HepG2 (cell line): ENCODE results near the gene ZBTB9. TPM values are rescaled to one million over a fixed set of nuclear protein-coding genes. Genes with fewer than 3 reads are reported as not detected.

Source experiments
- ATAC-seq: fragments of 200-7000 bp; cut with Tn5 transposase; 3 replicates; pipeline ENCODE4 v1.9.1; 2020; ENCODE audit warnings: mild to moderate bottlenecking, moderate library complexity
- BruUV-seq: library from RNA; stranded (reverse); fragments of 400-500 nt; replicated peaks from 2 replicates; lab custom pipeline; 2021; lab: Mats Ljungman, UMichigan
- CTCF ChIA-PET: fragments of 300-600 bp; formaldehyde crosslinking; extraction: SDS; loops from one replicate; lab custom pipeline; 2021; ENCODE audit warnings: low total read pairs, inconsistent platforms, low intra/inter-chr PET ratio; lab: Yijun Ruan, JAX
- POLR2A ChIA-PET: fragments of 350-600 bp; sonication (Branson Sonifier 250); formaldehyde crosslinking; loops from one replicate; lab custom pipeline; 2020; ENCODE audit warnings: antibody characterized with exemption, inconsistent platforms; lab: Yijun Ruan, JAX
- DNase-seq: peaks from one replicate; pipeline ENCODE4 v3.0.0-alpha.2; 2015; ENCODE audit warnings: low spot score
- FAIRE-seq: peaks from 3 replicates; lab custom pipeline; 2011; peaks lifted over from hg19 to GRCh38; lab: Jason Lieb, UNC
- H2AFZ ChIP-seq: one replicate; pipeline ENCODE4 v1.6.1; 2011; ENCODE audit warnings: low read length, inconsistent platforms
- H3K27ac ChIP-seq: fragments of 300-600 bp; 3 replicates; pipeline ENCODE4 v1.8.0; 2011; ENCODE audit warnings: mixed run types, mild to moderate bottlenecking, mixed read lengths, low read length, inconsistent platforms; ENCODE audit not compliant: insufficient read depth; ENCODE audit errors: extremely low read length
- H3K27me3 ChIP-seq, 2 experiments: fragments of 200-600 bp in 1 of 2; 2 replicates in 1 of 2; 3 replicates in 1 of 2; pipeline versions ENCODE4 v1.6.0 to v1.8.0; 2011; ENCODE audit warnings: low read length in 2 of 2, mild to moderate bottlenecking in 2 of 2, moderate library complexity in 2 of 2, inconsistent platforms in 1 of 2; ENCODE audit not compliant: insufficient read depth in 2 of 2, control insufficient read depth in 1 of 2
- H3K36me3 ChIP-seq, 2 experiments: fragments of 200-600 bp in 1 of 2; replicated peaks in 1 of 2; 2 replicates in 1 of 2; 3 replicates in 1 of 2; pipeline versions ENCODE4 v1.5.1 to v1.8.0; 2011; ENCODE audit warnings: low read length in 2 of 2, inconsistent platforms in 1 of 2; ENCODE audit not compliant: insufficient read depth in 2 of 2, control insufficient read depth in 1 of 2
- H3K4me1 ChIP-seq: 2 replicates; pipeline ENCODE4 v1.5.1; 2012; ENCODE audit warnings: low read length, inconsistent platforms; ENCODE audit not compliant: insufficient read depth
- H3K4me2 ChIP-seq: 2 replicates; pipeline ENCODE4 v1.6.0; 2011; ENCODE audit warnings: low read depth, low read length, inconsistent platforms
- H3K4me3 ChIP-seq, 3 experiments: fragments of 200-600 bp in 1 of 3; sonication (generic), shearing (Covaris generic) in 1 of 3; replicated peaks in 1 of 3; 2 replicates each; pipeline ENCODE4 v1.5.1; 2011 to 2016; ENCODE audit warnings: low read length in 3 of 3, inconsistent platforms in 2 of 3, low read depth in 2 of 3, mild to moderate bottlenecking in 2 of 3, control low read depth in 1 of 3, mixed read lengths in 1 of 3; ENCODE audit not compliant: insufficient read depth in 1 of 3
- H3K79me2 ChIP-seq: one replicate; pipeline ENCODE4 v1.6.1; 2011; ENCODE audit warnings: low read length, inconsistent platforms; ENCODE audit not compliant: insufficient read depth
- H3K9ac ChIP-seq: 2 replicates; pipeline ENCODE4 v1.6.0; 2011; ENCODE audit warnings: mild to moderate bottlenecking, low read depth, low read length, inconsistent platforms; ENCODE audit not compliant: insufficient read depth
- H3K9me3 ChIP-seq: 2 replicates; pipeline ENCODE4 v1.5.1; 2012; ENCODE audit warnings: mild to moderate bottlenecking, low read length
- H4K20me1 ChIP-seq: 2 replicates; pipeline ENCODE4 v1.6.0; 2011; ENCODE audit warnings: inconsistent platforms, mild to moderate bottlenecking, low read length, moderate library complexity; ENCODE audit not compliant: insufficient read depth
- CTCF ChIP-seq: sonication (generic); formaldehyde crosslinking; IDR thresholded peaks from 2 replicates; pipeline ENCODE4 v1.5.0; 2020; ENCODE audit warnings: mild to moderate bottlenecking, missing genetic modification reagents, moderate library complexity
- RERE ChIP-seq: IDR thresholded peaks from 2 replicates; pipeline ENCODE4 v1.6.1; 2016; ENCODE audit warnings: low read depth, missing genetic modification reagents, missing compliant biosample characterization
- STAG1 ChIP-seq: sonication (generic); formaldehyde crosslinking; IDR thresholded peaks from 2 replicates; pipeline ENCODE4 v1.4.0; 2020; ENCODE audit warnings: missing genetic modification reagents
- WGBS: methylation state at CpG from one replicate; pipeline ENCODE4 v1.1.6; 2017; ENCODE audit warnings: low lambda C conversion rate; 5-methylcytosine and 5-hydroxymethylcytosine counted together
- in situ Hi-C: cut with HindIII; loops from 2 replicates; pipeline ENCODE4 v1.10.0; 2017; ENCODE audit warnings: low pct_unique_long_range_greater_than_20kb; ENCODE audit not compliant: extremely low pct_ligation_motif_present
- intact Hi-C: fragments of 100-400 bp; cut with micrococcal nuclease; formaldehyde crosslinking; loops from one replicate; pipeline ENCODE4 v1.10.0; 2022; ENCODE audit not compliant: unreplicated experiment
- polyA plus RNA-seq, 8 experiments: library from polyadenylated mRNA; depleted of rRNA in 3 of 8; stranded (reverse) in 7 of 8; unstranded in 1 of 8; fragments of >200 nt; fragmentation: Illumina TruSeq in 4 of 8; extraction: Trizol in 4 of 8; gene quantifications; 2 replicates each; pipeline versions ENCODE4 v1.2.1 to v1.2.3, GENCODE V29; 2011 to 2016; ENCODE audit warnings: low read depth in 4 of 8, missing spikeins in 1 of 8, mixed read lengths in 1 of 8; ENCODE audit not compliant: insufficient read depth in 1 of 8
- total RNA-seq, 5 experiments: library from RNA; depleted of rRNA; stranded (reverse); fragments of >200 nt; fragmentation: Illumina TruSeq; extraction: Trizol; gene quantifications; 2 replicates each; pipeline ENCODE4 v1.2.3, GENCODE V29; 2016; ENCODE audit warnings: low read depth in 1 of 5

Gene ZBTB9
- total and polyA plus RNA-seq, 2 of the 13 experiments (the other 11 are each of a cell fraction or from before 2014, with no cell fraction given): 5.3 to 9.2 TPM

DNA sequence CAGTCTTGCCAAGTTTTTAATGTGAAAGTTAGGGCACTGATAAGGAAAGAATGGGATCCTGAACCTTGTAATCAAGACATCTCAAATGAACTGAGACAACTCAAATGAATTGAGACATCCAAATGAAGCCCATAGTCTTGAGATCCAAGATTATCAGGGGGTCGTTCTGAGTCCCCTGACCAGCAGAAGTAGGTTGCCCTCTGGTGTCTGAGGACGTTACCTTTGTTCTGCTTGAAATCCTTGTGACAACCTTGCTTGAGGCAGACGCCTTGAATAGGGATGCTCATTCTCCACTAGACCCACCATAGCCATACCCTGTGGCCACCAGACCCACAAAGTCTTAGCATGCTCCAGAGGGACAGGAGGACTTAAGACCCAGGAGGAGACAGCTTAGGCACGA, 37.7 kb downstream of the ZBTB9 start:
- Histone ChIP-seq H3K36me3 (no peaks in the 10 kb centered on the region), H3K4me2 (no peak overlapping the region), H3K9me3 (no peaks in the 10 kb centered on the region), H3K9ac (no peak overlapping the region), H3K27ac (no peak overlapping the region), H3K4me3 (no peak overlapping the region), H4K20me1 (no peaks in the 10 kb centered on the region), H3K4me1 (no peaks in the 10 kb centered on the region), H3K27me3 (peaks cover 0 to 7% of the 10 kb centered on the region in 2 experiments; a peak in 1 of 5 replicates), H2AFZ (no peak overlapping the region), H3K79me2 (no peaks in the 10 kb centered on the region)
- ChIA-PET POLR2A (no interaction called here), CTCF (interaction anchor here (1.2 kb wide), 1 partner anchor 108 kb away, joined by 3 read pairs; no protein-coding TSS in a partner anchor)
- WGBS: 4% methylated on average over 4 of the region's 4 CpGs
- FAIRE-seq (no peak), DNase-seq (no peak), ATAC-seq (no peak)
- TF ChIP-seq STAG1 (CRISPR knock-in tag): peak; percentile 34; the same call in 1 of the 2 replicates
- TF ChIP-seq RERE (CRISPR knock-in tag): no peak
- TF ChIP-seq CTCF (CRISPR knock-in tag): peak; percentile 43
- intact Hi-C loops (no loop called here), in situ Hi-C loops (no loop called here)
- no TSS peak for BruUV-seq
